ENCODE results near the gene LRATD1.

The LRATD1 gene

GRCh38 chr2:14603676-14604075 is 28.8 kb upstream of the LRATD1 start:
- ChIA-PET CTCF (no interaction called here), POLR2A (no interaction called here)
- TF ChIP-seq ZNF280C (tag by site-specific recombination; IDR thresholded peaks at IDR 0.05), result no peak
- no peak for TF ChIP-seq ZNF175 (tag by site-specific recombination; IDR thresholded peaks at IDR 0.05)
- no peak for TF ChIP-seq EGR2 (tag by site-specific recombination; IDR thresholded peaks at IDR 0.05; ENCODE audit: low read depth)
- TF ChIP-seq ZNF571 (tag by site-specific recombination; IDR thresholded peaks at IDR 0.05), result no peak
- TF ChIP-seq ZEB2 (tag by site-specific recombination; IDR thresholded peaks at IDR 0.05), result no peak
- no peak for TF ChIP-seq ZNF416 (tag by site-specific recombination; IDR thresholded peaks at IDR 0.05)
- no peak for TF ChIP-seq ZXDB (tag by site-specific recombination; IDR thresholded peaks at IDR 0.05)
- no peak for TF ChIP-seq ZSCAN18 (tag by site-specific recombination; IDR thresholded peaks at IDR 0.05)
- TF ChIP-seq KLF8 (tag by site-specific recombination; IDR thresholded peaks at IDR 0.05), result no peak
- no peak for TF ChIP-seq ZBTB17 (tag by site-specific recombination; IDR thresholded peaks at IDR 0.05)
- TF ChIP-seq ZNF302 (tag by site-specific recombination; IDR thresholded peaks at IDR 0.05; ENCODE audit: low read depth), result no peak
- TF ChIP-seq SALL2 (tag by site-specific recombination; IDR thresholded peaks at IDR 0.05; ENCODE audit: borderline replicate concordance), result no peak
- TF ChIP-seq ZNF692 (tag by site-specific recombination; IDR thresholded peaks at IDR 0.05), result no peak
- TF ChIP-seq PRDM4 (tag by site-specific recombination; IDR thresholded peaks at IDR 0.05), result no peak
- TF ChIP-seq REST (tag by site-specific recombination; IDR thresholded peaks at IDR 0.05), result no peak
- H3K4me3 ChIP-seq (ENCODE audit: low read depth, low read length), result no peak overlapping the region
- no peaks in the 10 kb centered on the region for H3K36me3 ChIP-seq (ENCODE audit: control insufficient read depth in 2 of 2, insufficient read depth in 1 of 2, low read length in 2 of 2)
- H3K4me1 ChIP-seq (ENCODE audit: control insufficient read depth, insufficient read depth, low read length), result no peaks in the 10 kb centered on the region
- H3K27ac ChIP-seq (ENCODE audit: extremely low read depth, low read depth, low read length), result no peak overlapping the region
- H3K9me3 ChIP-seq (ENCODE audit: control insufficient read depth, insufficient read depth, low read depth, low read length), result no peaks in the 10 kb centered on the region

Data from HEK293 (cell line).